Limb (tissue), 2 donors: ENCODE measurements around the gene ADCY4.
"Not testable (repeated sequence)": the region's sequence is repeated elsewhere in the genome, so short reads cannot be mapped to it uniquely, and the experiment has no call there.

Source experiments
- DNase-seq, 2 donors: peaks; one replicate each; pipeline ENCODE4 v3.0.0-alpha.2; 2016; ENCODE audit errors: extremely low spot score in 2 of 2

Gene ADCY4

DNA sequence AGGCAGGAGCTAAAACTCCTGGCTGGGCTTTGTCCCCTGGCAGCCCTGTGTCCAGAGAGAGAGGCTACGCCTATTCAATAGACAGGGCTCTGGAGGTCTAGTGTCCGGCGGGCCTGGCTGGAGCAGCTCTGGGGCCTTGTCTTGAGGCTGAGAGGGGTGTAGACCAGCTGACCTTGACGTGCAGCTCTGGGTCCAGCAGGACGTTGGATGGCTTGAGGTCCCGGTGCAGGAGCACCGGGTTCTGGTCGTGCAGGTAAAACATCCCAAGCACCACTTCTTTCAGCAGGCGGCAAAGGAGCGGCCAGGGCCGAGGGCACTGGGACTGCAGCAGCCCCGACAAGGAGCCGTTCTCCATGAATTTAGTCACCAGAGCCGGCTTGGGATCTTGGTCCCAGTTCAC lies 4.0 kb upstream of the ADCY4 start:
- DNase-seq: no peak

DNA sequence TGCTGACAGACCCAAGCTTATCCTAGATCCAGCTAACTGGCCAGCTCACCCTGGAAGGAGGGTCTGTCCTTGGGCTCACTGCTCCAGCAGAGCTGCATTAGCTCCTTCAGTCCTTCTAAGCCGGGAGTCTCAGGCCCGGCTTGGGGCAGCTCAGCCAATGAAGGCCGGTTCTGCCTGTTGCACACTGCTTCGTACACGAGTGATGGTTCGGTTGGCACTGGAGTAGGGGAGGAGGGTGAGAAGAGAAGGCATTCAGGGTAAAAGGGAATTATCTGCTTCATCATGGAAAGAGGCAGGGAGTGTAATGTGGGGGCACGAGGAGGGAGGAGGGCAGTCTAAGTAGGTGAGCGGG lies 2.9 kb upstream of the ADCY4 start:
- no peak for DNase-seq

DNA sequence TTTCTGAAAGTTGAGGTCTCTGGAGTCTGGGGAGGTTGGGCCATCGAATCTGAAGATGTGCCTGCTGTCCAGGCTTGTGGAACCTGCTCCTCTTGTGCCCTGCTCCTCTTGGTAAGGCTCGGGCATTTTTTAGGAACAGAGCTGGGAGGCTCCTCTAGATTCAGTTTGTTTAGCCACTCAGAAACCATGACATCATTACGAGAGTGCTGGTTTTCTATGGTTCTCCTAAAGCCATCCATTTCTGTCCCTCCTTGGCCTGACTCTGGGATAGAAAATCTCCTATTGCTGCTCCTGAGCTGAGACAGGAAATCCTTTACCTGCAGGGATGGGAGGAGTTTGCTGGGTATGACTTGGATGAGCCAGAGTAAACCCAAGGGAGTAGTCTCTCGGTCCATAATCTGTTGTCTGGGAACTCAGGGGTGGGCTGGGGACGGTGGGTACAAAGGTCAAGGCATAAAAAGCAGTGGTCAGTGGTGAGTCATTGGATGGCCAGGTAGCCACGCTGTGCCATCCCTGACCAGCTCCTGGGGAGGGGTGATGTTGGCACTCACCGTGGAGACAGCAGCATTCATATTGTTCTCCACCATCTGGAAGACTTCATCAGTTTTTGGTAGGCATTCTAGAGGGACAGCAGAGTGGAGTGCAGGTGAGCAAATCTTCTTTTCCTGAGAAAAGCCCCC lies 2.4 kb upstream of the ADCY4 start:
- no peak for DNase-seq

DNA sequence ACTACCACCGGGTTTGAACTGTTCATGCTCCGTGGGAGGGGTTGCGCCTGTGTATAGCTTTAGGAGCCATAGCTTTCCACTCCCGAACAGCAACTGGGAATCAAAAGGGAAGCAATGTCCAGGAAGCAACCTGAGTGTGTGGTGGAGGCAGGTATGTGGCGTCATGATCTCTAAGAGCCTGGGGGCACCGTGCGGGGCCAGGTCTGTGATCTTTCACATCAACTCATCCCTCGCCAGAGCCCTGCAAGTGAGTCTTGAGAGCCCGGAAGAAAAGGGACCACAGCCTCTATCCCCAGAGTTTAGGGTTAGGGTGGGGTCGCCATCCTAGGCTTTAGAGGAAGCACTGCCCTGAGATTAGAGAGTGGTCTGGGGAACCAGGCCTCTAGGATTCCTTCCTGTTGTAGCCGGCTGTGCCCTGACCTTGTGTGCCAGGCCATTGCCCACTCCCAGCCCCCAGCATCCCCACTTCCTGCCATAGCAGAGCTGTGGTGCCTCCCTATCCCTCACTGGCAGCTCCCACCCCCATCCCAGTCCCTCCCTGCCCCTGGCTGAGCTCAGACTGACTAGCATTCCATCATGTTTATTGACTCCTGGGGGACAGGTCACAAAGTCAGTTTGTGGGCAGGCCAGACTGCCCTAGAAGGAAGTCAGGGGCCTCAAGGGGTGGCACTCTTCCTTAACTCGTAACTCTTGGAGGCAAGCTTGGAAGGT lies 745 bp upstream of the ADCY4 start:
- DNase-seq: no peak

DNA sequence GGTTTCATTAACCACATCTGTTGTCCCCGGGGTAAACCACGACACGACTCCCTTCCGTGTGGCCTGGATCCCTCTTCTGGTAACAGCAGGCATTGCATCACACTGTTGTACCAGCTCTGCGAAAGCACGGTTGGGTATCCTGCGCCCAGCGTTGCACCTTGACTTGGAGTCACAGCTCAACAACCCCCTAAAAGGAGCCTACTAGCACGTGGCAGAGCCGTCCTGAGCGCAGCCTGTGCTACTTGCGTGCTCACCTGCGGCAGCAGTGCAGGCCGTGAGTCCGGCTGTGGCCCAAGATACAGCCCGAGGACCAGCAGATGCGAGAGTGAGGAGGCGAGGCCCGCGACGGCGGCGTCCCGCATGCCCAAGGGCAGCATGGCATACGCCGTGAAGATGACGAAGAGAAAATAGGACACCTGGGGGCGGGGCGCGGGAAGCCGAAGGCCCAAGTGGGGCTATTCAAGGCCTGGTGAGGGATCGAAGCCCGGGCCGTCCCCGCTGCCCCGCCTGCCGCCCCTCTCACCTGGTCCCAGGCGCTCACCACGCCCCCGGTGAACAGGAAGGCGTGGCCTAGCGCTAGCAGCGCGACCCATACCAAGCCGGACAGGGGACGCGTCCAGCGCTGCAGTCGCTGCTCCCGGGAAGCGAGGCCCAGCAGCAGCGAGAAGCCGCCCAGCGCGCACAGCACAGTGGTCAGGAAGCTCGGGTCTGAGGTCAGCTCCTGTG lies 2.4 kb downstream of the ADCY4 start:
- DNase-seq: peak; percentile 58 to 77

DNA sequence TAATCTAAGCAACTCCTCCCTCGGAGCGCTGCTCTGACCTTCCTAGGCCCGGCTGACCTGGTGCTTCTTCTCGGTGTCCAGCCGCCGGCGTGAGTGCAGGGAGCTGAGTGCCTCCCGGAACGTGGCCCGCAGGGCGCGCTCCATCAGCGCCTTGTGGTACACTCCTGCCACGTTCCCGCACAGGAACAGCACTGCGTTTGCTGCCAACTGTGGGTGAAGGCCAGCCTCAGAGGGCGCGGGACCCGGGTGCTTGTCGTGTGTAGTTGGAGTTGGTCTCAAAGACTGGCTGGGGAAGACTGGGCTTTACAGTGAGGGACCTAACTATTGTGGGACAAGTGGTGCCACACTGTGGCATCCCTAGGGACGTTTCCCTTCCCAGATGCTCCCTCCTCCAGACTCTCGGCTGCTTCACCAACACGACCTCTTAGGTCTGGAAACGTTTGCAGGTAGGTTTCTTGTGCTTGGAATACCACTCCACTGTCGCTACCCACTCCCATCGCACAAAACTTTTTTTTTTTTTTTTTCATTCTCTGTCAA lies 3.1 kb downstream of the ADCY4 start:
- no peak for DNase-seq

DNA sequence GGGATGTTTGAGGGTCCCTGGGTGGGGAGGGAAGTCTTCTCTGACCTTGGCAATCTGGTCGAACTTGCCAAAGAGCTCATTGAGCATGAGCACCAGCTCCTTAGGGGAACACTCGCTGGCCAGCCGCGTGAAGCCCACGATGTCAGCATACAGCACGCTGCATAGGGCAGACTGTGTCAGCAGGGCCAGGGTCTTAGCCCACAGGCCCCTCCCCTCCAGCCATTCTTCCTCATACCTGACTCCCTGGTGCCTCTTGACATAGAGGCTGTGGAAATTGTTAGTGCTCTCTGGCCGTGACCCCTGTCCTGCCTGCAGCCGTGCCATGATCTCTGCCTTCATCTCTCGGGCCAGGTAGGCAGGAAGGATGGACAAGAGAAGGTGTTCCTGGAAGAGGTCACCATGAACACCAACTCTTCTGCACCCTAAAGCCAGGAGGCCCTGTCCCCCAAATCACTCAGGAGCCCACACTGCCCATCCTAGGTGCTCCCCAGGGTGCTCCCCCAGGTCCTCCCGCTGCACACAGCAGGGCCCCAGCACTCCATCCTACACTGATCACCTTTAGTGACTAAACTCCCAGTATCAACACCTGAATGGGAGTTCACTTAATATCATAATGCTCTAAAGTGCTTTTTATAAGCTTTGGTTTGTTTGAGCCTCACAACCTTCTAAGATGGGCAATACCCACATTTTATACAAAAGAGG lies 3.7 kb downstream of the ADCY4 start:
- no peak for DNase-seq

DNA sequence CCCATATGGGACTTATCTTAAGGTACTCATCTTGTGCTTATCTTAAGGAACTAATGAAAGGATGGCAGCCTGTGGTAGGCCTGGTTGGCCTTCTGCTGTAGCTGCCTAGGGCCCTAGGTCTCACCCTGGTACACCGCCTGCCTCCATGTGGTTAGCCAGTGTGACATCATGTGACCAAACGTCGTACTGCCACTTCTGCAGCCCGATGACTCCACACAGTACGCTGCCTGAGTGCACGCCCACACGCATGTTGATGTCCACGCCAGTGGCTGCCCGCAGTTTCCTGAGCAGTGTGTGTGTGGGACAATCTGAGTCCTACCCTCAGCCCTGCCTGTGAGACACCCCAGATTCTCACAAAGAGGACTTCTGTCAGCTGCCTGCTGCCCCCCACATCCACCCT lies 5.1 kb downstream of the ADCY4 start:
- no peak for DNase-seq

DNA sequence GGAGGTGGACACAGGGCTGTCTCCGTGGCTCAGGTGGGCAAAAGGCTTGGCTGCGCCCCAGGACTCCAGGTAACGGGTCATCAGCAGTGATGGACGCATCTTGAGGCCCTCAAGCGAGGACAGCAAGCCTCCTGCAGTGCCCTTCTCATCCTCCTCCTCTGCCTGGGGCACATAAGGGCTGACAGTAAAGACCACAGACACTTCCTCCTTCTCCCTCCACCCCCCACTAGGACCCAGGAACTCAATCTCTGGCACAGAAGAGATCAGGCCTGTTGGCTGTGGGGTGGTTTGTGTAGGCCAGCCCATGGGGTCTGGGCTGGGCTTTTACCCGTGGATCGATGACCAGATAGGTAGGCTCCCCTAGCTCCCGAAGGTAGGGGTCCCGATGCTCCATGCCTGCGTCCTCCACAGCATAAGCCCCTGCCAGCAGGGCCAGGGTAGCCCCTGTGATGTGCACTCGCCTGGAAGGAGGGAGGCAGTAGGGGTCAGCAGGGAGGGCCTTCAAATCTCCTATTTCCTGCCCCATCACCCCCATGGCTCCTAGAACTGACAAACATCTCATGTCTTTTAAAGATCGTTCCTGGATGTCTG lies 5.7 kb downstream of the ADCY4 start:
- DNase-seq: no peak

DNA sequence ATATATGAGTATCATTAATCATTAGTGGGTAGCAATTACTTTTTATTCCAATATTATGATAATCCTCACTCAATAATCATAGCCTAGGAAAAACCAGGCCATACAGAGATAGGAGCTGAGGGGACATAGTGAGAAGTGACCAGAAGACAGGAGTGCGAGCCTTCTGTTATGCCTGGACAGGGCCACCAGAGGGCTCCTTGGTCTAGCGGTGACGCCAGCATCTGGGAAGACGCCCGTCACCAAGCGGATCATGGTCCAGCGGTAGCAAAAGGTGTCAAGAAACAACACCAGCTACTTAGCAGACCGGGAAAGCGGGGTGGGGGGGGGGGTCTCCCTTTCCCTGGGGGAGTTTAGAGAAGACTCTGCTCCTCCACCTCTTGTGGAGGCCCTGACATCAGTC lies 7.0 kb downstream of the ADCY4 start:
- DNase-seq: not testable (repeated sequence)

DNA sequence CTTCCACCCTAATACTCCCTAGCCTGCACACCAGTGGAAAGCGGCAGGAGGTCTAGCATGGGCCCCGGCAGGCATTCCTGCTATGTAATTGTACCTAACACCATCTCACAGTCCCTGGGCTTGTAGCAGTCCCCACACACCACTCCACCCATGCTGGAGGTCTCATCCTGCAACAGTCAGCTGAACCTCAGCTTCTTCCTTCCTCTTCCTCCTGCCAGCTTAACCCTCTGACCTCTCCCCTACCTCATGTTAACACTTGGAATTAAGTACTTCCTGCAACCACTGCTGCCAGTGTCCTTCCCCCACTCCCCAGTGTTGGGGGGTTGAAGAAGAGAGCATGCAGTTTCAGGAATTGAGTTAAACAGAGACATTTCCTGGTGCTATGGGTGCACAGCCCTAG lies 7.6 kb downstream of the ADCY4 start:
- no peak for DNase-seq

DNA sequence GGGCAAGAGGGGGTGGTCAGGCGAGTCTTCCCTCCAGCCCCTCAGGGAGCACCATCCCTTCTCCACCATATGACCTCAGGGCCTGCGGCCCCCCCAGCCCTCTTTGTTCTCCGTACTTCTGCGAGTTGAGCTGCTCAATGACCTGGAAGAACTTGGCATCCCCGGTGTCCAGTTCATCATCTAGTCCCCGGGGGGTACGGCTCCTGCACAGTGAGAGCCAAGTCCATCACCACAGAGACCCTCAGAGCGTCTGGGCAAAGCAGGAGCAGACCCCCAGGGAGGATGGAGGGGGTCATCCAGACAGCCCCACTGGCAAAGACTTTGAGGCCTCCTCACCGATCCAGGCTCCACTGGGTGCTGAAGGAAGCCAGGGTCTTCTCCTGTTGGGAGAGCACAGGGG lies 8.9 kb downstream of the ADCY4 start:
- DNase-seq: no peak

DNA sequence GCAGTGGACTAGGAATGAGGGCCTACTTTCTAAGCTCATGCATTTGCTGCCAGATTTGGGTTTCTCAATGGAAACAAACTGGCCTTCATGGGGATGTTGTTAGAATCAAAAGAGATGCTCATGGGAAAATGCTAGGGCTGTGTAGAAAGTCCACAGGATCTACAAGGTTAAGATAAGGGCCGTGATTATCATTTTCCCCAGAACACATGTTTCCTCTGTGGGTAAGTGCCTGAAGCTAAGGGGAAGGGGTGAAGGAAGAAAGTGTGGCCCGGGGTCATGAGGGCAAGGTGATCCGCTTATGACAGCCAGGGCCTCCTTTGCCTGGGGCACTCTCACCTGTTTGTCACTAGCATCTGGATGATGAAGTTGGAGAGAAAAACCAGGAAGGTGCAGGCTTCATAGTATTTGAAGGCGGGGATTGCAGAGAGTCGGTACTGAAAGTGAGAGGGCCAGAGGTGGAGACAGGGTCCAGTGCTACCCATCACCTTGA lies 9.8 kb downstream of the ADCY4 start:
- DNase-seq: no peak

DNA sequence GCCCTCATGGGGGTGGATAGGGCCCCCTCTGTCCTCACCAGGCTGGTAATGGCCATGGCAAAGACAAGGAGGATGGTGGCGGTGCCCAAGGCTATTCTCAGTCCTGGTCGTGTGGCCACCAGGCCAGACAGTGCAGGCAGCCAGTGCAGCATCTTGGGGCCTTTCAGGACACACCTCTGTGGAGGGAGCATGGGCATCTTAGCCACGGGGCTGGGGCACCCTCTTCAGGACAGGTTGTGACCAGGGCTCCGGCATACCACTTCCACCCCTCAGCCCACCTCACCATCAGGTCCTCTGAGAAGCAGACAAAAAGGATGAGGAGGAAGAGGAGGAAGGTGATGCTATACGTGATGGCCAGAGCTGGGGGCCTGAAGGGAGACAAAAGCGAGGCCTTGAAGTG lies 10.8 kb downstream of the ADCY4 start:
- DNase-seq: no peak

DNA sequence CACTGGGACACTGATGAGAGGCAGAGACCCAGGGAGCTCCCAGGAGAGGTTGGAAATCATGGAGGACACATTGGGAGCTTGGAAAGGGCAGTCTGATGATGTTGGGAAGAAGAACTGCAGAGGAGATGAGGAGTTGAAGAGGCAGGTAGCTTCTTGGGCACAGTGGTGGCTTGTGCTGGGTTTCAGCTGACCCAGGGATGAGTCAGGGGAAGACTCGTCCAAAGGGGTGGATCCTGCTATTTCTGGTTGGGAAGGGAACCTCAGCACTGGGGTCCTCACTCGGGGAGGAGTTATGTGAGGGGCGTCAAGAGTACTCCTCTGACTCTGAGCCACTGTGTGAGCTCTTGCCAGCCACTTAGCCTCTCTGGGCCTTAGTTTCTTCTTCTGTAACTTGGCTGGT lies 11.5 kb downstream of the ADCY4 start:
- no peak for DNase-seq

DNA sequence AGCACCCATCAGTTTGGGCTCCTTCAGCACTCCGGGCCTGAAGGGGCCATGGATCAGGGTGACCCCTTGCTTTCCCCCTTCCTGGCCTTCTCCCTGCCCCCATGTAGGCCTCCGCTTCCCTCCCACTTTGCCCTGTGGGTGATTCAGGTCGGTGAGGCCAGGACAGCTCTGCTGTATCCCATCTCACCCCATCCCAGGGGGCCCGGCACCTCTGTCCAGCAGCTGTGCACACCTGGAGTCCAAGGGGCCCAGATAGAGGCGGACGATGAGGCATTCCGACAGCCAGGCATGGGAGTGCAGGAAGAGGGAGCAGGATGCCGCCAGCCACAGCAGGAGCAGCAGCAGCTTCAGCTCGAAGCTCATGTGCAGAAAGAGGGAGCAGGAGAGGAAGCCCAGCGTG lies 12.2 kb downstream of the ADCY4 start:
- DNase-seq: no peak

DNA sequence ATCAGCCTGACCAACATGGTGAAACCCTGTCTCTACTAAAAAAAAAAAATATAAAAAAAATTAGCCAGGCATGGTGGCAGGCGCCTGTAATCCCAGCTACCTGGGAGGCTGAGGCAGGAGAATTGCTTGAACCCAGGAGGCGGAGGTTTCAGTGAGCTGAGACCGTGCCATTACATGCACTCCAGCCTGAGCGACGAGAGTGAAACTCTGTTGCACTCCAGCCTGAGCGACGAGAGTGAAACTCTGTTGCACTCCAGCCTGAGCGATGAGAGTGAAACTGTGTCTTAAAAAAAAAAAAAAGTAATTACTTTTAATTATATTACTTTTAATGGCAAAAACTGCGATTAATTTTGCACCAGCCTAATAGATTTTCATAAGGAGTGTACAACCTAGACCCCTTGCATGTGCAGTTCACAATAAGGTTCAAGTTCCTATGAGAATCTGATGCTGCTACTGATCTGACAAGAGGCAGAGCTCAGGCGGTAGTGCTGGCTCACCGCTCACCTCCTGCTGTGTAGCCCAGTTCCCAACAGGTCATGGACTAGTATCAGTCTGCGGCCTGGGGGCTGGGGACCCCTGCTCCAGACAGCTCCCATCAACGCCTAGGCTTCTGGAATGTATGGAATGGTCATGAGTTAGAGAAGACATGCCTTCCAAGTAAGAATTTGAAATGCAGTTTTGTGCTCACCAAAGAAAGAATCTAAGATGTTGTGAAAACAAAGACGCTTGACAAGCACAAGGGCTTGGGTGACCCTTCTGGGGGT lies 13.5 kb downstream of the ADCY4 start:
- DNase-seq: no peak

DNA sequence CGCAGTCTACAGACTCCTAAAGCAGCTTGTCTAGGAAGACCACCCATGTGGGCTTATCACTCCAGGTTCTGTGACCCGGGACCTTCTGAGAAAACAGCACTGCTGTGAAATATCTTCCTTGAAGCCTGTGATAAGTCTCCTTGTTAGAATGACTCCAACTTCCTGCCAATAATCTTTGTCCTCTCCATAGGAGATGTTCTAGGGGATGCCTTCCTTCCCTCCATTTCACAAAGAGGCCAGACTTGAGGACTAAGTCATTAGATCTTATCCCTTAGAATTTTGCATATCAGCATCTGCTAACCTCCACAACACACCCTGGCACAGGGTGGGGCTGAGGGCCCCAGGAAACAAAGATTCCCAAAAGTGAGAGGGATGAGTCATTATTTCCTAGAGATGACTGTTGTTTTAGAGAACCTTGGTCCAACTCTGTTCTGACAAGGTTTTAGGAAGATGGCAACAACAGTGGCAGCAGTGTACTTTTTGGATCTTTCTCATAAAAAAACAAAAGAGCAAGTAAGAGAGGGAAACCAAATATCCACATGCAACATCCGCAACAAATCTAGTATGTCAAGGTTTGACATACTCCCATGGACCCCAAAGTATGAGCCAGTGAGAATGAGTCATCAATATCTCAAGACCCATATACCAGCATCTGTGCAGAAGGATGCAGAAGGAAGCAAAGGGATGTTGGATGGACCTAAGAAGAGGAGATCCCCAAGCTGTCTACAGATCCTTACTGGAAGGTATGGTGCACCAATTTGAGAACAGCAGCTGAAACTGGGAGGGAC lies 17.5 kb downstream of the ADCY4 start:
- DNase-seq: no peak

DNA sequence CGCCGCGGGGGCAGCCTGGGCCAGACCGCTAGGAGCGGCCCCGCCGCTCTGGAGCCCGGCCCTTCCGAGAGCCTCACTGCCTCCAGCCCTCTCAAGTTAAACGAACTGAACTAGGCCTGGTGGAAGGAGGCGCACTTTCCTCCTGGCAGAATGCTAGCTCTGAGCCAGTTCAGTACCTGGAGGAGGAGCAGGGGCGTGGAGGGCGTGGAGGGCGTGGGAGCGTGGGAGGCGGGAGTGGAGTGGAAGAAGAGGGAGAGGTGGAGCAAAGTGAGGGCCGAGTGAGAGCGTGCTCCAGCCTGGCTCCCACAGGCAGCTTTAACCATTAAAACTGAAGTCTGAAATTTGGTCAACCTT lies 18.3 kb downstream of the ADCY4 start:
- no peak for DNase-seq
